ENCODE results near the gene TMEM37. TPM values are rescaled to one million over a fixed set of nuclear protein-coding genes. Genes with fewer than 3 reads are reported as not detected.
A peak's percentile ranks its signal among the peaks of the same experiment; 100 is the strongest.

TMEM37 gene
- total RNA-seq, 1 experiment from 2014 or later, result 9.6 TPM

DNA sequence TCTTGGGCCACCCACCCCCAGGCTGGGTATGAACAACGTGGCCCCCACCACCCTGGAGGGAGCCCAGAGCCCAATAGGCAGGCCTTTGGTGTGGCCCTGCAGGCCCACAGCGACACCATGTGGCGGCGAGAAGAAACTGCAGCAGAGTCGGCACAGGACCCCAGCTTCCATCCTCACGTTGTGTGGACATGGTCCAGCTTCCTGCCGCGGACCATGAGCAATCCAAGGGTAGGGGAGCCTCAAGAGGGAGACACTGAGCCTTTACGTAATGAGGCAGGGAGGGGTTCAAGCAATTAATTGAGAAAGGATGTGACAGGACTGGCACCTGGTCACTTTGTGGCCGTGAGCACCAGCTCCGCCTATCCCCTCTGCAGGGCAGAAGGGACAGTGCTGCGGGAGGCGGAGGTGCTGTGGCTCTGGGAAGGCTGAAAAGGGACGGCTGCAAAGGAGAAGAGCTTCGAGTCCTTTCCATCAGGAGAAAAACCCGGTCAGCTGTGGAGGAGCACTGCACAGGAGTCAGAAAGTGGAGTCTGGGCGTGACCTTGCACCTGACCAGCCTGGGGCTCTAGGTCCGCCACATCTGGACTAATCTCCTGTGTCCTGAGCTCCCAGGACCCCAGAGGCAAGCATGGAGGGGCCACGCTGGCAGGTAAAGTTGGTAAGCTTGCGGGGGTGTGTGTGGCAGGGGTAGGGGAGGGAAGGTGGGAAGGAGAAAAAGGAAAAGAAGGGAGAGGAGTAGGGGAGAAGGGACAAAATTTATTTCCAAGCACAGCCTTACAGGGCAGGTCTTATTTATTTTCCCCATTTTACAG is 44.9 kb downstream of the TMEM37 start (continued):
- TF ChIP-seq, protein P1, sequence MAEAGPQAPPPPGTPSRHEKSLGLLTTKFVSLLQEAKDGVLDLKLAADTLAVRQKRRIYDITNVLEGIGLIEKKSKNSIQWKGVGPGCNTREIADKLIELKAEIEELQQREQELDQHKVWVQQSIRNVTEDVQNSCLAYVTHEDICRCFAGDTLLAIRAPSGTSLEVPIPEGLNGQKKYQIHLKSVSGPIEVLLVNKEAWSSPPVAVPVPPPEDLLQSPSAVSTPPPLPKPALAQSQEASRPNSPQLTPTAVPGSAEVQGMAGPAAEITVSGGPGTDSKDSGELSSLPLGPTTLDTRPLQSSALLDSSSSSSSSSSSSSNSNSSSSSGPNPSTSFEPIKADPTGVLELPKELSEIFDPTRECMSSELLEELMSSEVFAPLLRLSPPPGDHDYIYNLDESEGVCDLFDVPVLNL (CRISPR knock-in tag; IDR thresholded peaks at IDR 0.05; ENCODE audit: borderline replicate concordance, low read depth), result no peak
- TF ChIP-seq PREB (CRISPR knock-in tag; IDR thresholded peaks at IDR 0.05; ENCODE audit: borderline replicate concordance), result no peak
- peak; percentile 49; the same call in 1 of the 2 replicates for TF ChIP-seq GABPB1 (CRISPR knock-in tag; IDR thresholded peaks at IDR 0.05)
- TF ChIP-seq NR3C1 (CRISPR knock-in tag; conservative IDR thresholded peaks at IDR 0.05; ENCODE audit: low read depth), result no peak
- TF ChIP-seq, protein P2, sequence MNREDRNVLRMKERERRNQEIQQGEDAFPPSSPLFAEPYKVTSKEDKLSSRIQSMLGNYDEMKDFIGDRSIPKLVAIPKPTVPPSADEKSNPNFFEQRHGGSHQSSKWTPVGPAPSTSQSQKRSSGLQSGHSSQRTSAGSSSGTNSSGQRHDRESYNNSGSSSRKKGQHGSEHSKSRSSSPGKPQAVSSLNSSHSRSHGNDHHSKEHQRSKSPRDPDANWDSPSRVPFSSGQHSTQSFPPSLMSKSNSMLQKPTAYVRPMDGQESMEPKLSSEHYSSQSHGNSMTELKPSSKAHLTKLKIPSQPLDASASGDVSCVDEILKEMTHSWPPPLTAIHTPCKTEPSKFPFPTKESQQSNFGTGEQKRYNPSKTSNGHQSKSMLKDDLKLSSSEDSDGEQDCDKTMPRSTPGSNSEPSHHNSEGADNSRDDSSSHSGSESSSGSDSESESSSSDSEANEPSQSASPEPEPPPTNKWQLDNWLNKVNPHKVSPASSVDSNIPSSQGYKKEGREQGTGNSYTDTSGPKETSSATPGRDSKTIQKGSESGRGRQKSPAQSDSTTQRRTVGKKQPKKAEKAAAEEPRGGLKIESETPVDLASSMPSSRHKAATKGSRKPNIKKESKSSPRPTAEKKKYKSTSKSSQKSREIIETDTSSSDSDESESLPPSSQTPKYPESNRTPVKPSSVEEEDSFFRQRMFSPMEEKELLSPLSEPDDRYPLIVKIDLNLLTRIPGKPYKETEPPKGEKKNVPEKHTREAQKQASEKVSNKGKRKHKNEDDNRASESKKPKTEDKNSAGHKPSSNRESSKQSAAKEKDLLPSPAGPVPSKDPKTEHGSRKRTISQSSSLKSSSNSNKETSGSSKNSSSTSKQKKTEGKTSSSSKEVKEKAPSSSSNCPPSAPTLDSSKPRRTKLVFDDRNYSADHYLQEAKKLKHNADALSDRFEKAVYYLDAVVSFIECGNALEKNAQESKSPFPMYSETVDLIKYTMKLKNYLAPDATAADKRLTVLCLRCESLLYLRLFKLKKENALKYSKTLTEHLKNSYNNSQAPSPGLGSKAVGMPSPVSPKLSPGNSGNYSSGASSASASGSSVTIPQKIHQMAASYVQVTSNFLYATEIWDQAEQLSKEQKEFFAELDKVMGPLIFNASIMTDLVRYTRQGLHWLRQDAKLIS (CRISPR knock-in tag; IDR thresholded peaks at IDR 0.05; ENCODE audit: borderline replicate concordance), result no peak
- TF ChIP-seq, protein P3, sequence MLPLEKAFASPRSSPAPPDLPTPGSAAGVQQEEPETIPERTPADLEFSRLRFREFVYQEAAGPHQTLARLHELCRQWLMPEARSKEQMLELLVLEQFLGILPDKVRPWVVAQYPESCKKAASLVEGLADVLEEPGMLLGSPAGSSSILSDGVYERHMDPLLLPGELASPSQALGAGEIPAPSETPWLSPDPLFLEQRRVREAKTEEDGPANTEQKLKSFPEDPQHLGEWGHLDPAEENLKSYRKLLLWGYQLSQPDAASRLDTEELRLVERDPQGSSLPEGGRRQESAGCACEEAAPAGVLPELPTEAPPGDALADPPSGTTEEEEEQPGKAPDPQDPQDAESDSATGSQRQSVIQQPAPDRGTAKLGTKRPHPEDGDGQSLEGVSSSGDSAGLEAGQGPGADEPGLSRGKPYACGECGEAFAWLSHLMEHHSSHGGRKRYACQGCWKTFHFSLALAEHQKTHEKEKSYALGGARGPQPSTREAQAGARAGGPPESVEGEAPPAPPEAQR (CRISPR knock-in tag; IDR thresholded peaks at IDR 0.05), result no peak
- TF ChIP-seq KAT7 (CRISPR knock-in tag; IDR thresholded peaks at IDR 0.05; ENCODE audit: borderline replicate concordance), result no peak
- 0 out of 2 replicates have a peak, but pooled peaks have one; percentile 15 for TF ChIP-seq FOXP1 (CRISPR knock-in tag; IDR thresholded peaks at IDR 0.05; ENCODE audit: borderline replicate concordance)
- no peak for TF ChIP-seq SMAD3 (CRISPR knock-in tag; IDR thresholded peaks at IDR 0.05; ENCODE audit: borderline replicate concordance)
- TF ChIP-seq TEAD1 (CRISPR knock-in tag; IDR thresholded peaks at IDR 0.05), result peak; percentile 78; the same call in 1 of the 2 replicates
- no peak for TF ChIP-seq SOX15 (CRISPR knock-in tag; IDR thresholded peaks at IDR 0.05)
- TF ChIP-seq NFYB (CRISPR knock-in tag; conservative IDR thresholded peaks at IDR 0.05; ENCODE audit: low read depth), result no peak
- TF ChIP-seq, protein P4, sequence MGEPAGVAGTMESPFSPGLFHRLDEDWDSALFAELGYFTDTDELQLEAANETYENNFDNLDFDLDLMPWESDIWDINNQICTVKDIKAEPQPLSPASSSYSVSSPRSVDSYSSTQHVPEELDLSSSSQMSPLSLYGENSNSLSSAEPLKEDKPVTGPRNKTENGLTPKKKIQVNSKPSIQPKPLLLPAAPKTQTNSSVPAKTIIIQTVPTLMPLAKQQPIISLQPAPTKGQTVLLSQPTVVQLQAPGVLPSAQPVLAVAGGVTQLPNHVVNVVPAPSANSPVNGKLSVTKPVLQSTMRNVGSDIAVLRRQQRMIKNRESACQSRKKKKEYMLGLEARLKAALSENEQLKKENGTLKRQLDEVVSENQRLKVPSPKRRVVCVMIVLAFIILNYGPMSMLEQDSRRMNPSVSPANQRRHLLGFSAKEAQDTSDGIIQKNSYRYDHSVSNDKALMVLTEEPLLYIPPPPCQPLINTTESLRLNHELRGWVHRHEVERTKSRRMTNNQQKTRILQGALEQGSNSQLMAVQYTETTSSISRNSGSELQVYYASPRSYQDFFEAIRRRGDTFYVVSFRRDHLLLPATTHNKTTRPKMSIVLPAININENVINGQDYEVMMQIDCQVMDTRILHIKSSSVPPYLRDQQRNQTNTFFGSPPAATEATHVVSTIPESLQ (CRISPR knock-in tag; IDR thresholded peaks at IDR 0.05), result no peak
- peak; percentile 62; the same call in 1 of the 2 replicates for TF ChIP-seq MAX (CRISPR knock-in tag; IDR thresholded peaks at IDR 0.05)
- TF ChIP-seq ZNF281 (CRISPR knock-in tag; IDR thresholded peaks at IDR 0.05), result no peak
- no peak for TF ChIP-seq GRHL2 (CRISPR knock-in tag; IDR thresholded peaks at IDR 0.05; ENCODE audit: insufficient replicate concordance, severe bottlenecking)
- no peak for TF ChIP-seq TEAD4 (CRISPR knock-in tag; IDR thresholded peaks at IDR 0.05)
- TF ChIP-seq ETV6 (CRISPR knock-in tag; IDR thresholded peaks at IDR 0.05), result peak; percentile 53; the same call in 1 of the 2 replicates
- TF ChIP-seq MLX (CRISPR knock-in tag; IDR thresholded peaks at IDR 0.05), result no peak
- no peak for TF ChIP-seq OVOL2 (CRISPR knock-in tag; IDR thresholded peaks at IDR 0.05; ENCODE audit: borderline replicate concordance)
- TF ChIP-seq TP53 (CRISPR knock-in tag; IDR thresholded peaks at IDR 0.05), result no peak
- no peak; the same call in 1 of the 2 replicates for TF ChIP-seq ZNF138 (CRISPR knock-in tag; conservative IDR thresholded peaks at IDR 0.05)
- TF ChIP-seq IRF1 (CRISPR knock-in tag; IDR thresholded peaks at IDR 0.05), result no peak

Data from WTC11 (cell line).